ENCODE measurements around the gene HAX1.

GRCh38 chr1:154324241-154324640 lies 51.8 kb downstream of the HAX1 start:
- TF ChIP-seq CTCF (IDR thresholded peaks at IDR 0.05; ENCODE audit: low read length) (no peak), EZH2 (optimal IDR thresholded peaks at IDR 0.05; ENCODE audit: low read depth, low read length) (no peak), EZH2phosphoT487 (IDR thresholded peaks at IDR 0.05; ENCODE audit: low read length) (no peak)

Measured in MM.1S (cell line).